ENCODE measurements around the gene MAML2. TPM values are rescaled to one million over a fixed set of nuclear protein-coding genes. Genes with fewer than 3 reads are reported as not detected.

The MAML2 gene
- total and polyA plus RNA-seq, 2 experiments from 2014 or later, result 2.0 to 7.1 TPM

DNA sequence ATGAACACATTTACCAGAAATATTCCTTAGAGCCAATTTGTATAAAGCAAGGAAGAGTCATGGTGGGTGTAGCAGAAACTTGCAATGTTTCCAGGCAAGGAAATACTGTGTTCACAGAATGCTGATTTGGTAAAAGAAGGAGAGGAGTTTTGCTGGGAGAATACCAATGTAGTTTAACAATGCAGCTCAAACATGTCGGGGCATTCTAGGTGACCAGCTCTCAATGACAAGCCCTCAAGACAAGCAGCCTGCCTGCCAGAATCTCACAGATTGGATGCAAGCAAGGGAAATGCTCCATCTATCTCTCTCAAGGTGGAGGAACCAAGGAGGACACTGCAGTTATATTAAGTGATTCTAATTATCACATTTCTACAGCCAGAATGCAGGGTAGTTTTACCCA, 190.4 kb downstream of the MAML2 start (continued):
- TF ChIP-seq, protein P1, sequence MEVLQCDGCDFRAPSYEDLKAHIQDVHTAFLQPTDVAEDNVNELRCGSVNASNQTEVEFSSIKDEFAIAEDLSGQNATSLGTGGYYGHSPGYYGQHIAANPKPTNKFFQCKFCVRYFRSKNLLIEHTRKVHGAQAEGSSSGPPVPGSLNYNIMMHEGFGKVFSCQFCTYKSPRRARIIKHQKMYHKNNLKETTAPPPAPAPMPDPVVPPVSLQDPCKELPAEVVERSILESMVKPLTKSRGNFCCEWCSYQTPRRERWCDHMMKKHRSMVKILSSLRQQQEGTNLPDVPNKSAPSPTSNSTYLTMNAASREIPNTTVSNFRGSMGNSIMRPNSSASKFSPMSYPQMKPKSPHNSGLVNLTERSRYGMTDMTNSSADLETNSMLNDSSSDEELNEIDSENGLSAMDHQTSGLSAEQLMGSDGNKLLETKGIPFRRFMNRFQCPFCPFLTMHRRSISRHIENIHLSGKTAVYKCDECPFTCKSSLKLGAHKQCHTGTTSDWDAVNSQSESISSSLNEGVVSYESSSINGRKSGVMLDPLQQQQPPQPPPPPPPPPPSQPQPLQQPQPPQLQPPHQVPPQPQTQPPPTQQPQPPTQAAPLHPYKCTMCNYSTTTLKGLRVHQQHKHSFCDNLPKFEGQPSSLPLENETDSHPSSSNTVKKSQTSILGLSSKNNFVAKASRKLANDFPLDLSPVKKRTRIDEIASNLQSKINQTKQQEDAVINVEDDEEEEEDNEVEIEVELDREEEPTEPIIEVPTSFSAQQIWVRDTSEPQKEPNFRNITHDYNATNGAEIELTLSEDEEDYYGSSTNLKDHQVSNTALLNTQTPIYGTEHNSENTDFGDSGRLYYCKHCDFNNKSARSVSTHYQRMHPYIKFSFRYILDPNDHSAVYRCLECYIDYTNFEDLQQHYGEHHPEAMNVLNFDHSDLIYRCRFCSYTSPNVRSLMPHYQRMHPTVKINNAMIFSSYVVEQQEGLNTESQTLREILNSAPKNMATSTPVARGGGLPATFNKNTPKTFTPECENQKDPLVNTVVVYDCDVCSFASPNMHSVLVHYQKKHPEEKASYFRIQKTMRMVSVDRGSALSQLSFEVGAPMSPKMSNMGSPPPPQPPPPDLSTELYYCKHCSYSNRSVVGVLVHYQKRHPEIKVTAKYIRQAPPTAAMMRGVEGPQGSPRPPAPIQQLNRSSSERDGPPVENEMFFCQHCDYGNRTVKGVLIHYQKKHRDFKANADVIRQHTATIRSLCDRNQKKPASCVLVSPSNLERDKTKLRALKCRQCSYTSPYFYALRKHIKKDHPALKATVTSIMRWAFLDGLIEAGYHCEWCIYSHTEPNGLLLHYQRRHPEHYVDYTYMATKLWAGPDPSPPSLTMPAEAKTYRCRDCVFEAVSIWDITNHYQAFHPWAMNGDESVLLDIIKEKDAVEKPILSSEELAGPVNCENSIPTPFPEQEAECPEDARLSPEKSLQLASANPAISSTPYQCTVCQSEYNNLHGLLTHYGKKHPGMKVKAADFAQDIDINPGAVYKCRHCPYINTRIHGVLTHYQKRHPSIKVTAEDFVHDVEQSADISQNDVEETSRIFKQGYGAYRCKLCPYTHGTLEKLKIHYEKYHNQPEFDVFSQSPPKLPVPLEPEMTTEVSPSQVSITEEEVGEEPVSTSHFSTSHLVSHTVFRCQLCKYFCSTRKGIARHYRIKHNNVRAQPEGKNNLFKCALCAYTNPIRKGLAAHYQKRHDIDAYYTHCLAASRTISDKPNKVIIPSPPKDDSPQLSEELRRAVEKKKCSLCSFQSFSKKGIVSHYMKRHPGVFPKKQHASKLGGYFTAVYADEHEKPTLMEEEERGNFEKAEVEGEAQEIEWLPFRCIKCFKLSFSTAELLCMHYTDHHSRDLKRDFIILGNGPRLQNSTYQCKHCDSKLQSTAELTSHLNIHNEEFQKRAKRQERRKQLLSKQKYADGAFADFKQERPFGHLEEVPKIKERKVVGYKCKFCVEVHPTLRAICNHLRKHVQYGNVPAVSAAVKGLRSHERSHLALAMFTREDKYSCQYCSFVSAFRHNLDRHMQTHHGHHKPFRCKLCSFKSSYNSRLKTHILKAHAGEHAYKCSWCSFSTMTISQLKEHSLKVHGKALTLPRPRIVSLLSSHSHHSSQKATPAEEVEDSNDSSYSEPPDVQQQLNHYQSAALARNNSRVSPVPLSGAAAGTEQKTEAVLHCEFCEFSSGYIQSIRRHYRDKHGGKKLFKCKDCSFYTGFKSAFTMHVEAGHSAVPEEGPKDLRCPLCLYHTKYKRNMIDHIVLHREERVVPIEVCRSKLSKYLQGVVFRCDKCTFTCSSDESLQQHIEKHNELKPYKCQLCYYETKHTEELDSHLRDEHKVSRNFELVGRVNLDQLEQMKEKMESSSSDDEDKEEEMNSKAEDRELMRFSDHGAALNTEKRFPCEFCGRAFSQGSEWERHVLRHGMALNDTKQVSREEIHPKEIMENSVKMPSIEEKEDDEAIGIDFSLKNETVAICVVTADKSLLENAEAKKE (CRISPR knock-in tag; IDR thresholded peaks at IDR 0.05), result no peak

DNA sequence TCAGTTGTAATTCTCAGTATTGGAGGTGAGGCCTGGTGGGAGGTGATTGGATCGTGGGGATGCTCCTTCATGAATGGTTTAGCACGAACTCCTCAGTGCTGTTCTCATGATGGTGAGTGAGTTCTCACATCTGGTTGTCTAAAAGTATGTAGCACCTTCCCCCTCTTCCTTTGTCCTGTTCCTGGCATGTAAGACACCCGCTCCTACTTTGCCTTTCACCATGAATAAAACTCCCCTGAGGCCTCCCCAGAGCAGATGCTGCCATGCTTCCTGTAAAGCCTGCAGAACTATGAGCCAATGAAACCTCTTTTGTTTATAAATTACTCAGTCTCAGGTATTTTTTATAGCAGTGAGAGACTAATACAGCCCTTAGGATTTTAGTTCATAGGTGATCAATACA, 191.5 kb downstream of the MAML2 start:
- Histone ChIP-seq H3K27me3 (ENCODE audit: insufficient read depth) (no peaks in the 10 kb centered on the region), H3K79me2 (replicated peaks; ENCODE audit: insufficient read depth) (no peaks in the 10 kb centered on the region), H3F3A (replicated peaks; ENCODE audit: low read depth) (no peaks in the 10 kb centered on the region; the same call in 1 of the 2 replicates), H3K36me3 (ENCODE audit: insufficient read depth) (no peaks in the 10 kb centered on the region), H3K27ac (ENCODE audit: low read depth) (no peak overlapping the region), H3K9me2 (ENCODE audit: insufficient read depth) (no peaks in the 10 kb centered on the region), H4K20me1 (replicated peaks; ENCODE audit: insufficient read depth) (no peaks in the 10 kb centered on the region), H3K4me1 (ENCODE audit: insufficient read depth) (peaks cover 48% of the 10 kb centered on the region), H2AFZ (no peak overlapping the region), H3K4me2 (no peak overlapping the region), H3K4me3 (no peak overlapping the region)
- Mint-ChIP-seq H3K27ac (no peak overlapping the region), H3K27me3 (ENCODE audit: insufficient read depth, low read depth, poor library complexity) (peaks cover 3% of the 10 kb centered on the region), H3K4me1 (peaks cover 35% of the 10 kb centered on the region), H3K4me3 (no peak overlapping the region), H3K9me3 (no peaks in the 10 kb centered on the region), H3K36me3 (ENCODE audit: low read depth) (no peaks in the 10 kb centered on the region)
- no peak for DNase-seq (ENCODE audit: low spot score)
- ATAC-seq, result no peak
- no peak for TF ChIP-seq POLR2AphosphoS5 (IDR thresholded peaks at IDR 0.05; ENCODE audit: low read depth)
- no peak for TF ChIP-seq ZNF114 (CRISPR knock-in tag; IDR thresholded peaks at IDR 0.05)
- no peak for TF ChIP-seq STAT1 (IDR thresholded peaks at IDR 0.05; ENCODE audit: unreplicated experiment)
- TF ChIP-seq, protein P1 (CRISPR knock-in tag; IDR thresholded peaks at IDR 0.05), result no peak
- no peak for TF ChIP-seq ETS1 (IDR thresholded peaks at IDR 0.05)
- no peak for TF ChIP-seq JUNB (IDR thresholded peaks at IDR 0.05; ENCODE audit: unreplicated experiment)
- TF ChIP-seq, protein P2, sequence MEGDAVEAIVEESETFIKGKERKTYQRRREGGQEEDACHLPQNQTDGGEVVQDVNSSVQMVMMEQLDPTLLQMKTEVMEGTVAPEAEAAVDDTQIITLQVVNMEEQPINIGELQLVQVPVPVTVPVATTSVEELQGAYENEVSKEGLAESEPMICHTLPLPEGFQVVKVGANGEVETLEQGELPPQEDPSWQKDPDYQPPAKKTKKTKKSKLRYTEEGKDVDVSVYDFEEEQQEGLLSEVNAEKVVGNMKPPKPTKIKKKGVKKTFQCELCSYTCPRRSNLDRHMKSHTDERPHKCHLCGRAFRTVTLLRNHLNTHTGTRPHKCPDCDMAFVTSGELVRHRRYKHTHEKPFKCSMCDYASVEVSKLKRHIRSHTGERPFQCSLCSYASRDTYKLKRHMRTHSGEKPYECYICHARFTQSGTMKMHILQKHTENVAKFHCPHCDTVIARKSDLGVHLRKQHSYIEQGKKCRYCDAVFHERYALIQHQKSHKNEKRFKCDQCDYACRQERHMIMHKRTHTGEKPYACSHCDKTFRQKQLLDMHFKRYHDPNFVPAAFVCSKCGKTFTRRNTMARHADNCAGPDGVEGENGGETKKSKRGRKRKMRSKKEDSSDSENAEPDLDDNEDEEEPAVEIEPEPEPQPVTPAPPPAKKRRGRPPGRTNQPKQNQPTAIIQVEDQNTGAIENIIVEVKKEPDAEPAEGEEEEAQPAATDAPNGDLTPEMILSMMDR (conservative IDR thresholded peaks at IDR 0.05; ENCODE audit: low read depth in 2 of 2), result no peak

All from GM23338 (cell line).